Endothelial cell of umbilical vein (primary cell): ENCODE data around the gene PLXDC1. TPM values are rescaled to one million over a fixed set of nuclear protein-coding genes. Genes with fewer than 3 reads are reported as not detected.

Source experiments
- BruUV-seq: library from RNA; stranded (reverse); fragments of 400-500 nt; replicated peaks from 2 replicates; lab custom pipeline; 2021; lab: Mats Ljungman, UMichigan
- CTCF ChIA-PET: fragments of 300-600, 350-600 bp; sonication (Branson Sonifier 250); formaldehyde crosslinking; loops from one replicate; lab custom pipeline; 2021; ENCODE audit warnings: antibody characterized with exemption, inconsistent platforms; lab: Charles Lee
- POLR2A ChIA-PET: fragments of 300-600, 350-600 bp; sonication (Branson Sonifier 250); formaldehyde crosslinking; loops from one replicate; lab custom pipeline; 2021; ENCODE audit warnings: antibody characterized with exemption, inconsistent platforms; lab: Charles Lee
- DNase-seq: peaks from one replicate; pipeline ENCODE4 v3.0.0-alpha.2; 2011; ENCODE audit warnings: low read depth, low spot score
- FAIRE-seq: peaks from 2 replicates; lab custom pipeline; 2011; peaks lifted over from hg19 to GRCh38; lab: Jason Lieb, UNC
- H2AFZ ChIP-seq: 2 replicates; pipeline ENCODE4 v1.6.0; 2012; ENCODE audit warnings: low read depth, low read length, control low read depth, inconsistent platforms
- H3K27ac ChIP-seq: 2 replicates; pipeline ENCODE4 v1.5.1; 2011; ENCODE audit warnings: low read depth, mild to moderate bottlenecking, control low read depth, low read length, moderate library complexity; ENCODE audit not compliant: insufficient read depth
- H3K27me3 ChIP-seq, 2 experiments: 2 replicates each; pipeline versions ENCODE4 v1.6.0 to v1.6.1; 2011; ENCODE audit warnings: low read length in 2 of 2, mixed read lengths in 1 of 2; ENCODE audit not compliant: control insufficient read depth in 2 of 2, insufficient read depth in 2 of 2
- H3K36me3 ChIP-seq, 2 experiments: 2 replicates in 1 of 2; 3 replicates in 1 of 2; pipeline ENCODE4 v1.5.1; 2011; ENCODE audit warnings: low read length in 2 of 2, mild to moderate bottlenecking in 1 of 2, moderate library complexity in 1 of 2; ENCODE audit not compliant: control insufficient read depth in 2 of 2, insufficient read depth in 2 of 2; ENCODE audit errors: extremely low read depth in 1 of 2
- H3K4me1 ChIP-seq: 3 replicates; pipeline ENCODE4 v1.5.1; 2011; ENCODE audit warnings: mild to moderate bottlenecking, low read length; ENCODE audit not compliant: control insufficient read depth, insufficient read depth; ENCODE audit errors: extremely low read depth
- H3K4me2 ChIP-seq: 2 replicates; pipeline ENCODE4 v1.6.1; 2011; ENCODE audit warnings: low read length, control low read depth, mixed read lengths; ENCODE audit not compliant: insufficient read depth
- H3K4me3 ChIP-seq, 3 experiments: fragments of 200-600 bp in 1 of 3; sonication (generic), shearing (Covaris generic) in 1 of 3; replicated peaks in 1 of 3; 2 replicates each; pipeline ENCODE4 v1.5.1; 2011 to 2016; ENCODE audit warnings: control low read depth in 3 of 3, low read length in 3 of 3, mild to moderate bottlenecking in 2 of 3, inconsistent platforms in 1 of 3, low read depth in 1 of 3, moderate library complexity in 1 of 3; ENCODE audit not compliant: insufficient read depth in 1 of 3
- H3K79me2 ChIP-seq: 2 replicates; pipeline ENCODE4 v1.6.0; 2012; ENCODE audit warnings: low read length, inconsistent platforms; ENCODE audit not compliant: control insufficient read depth, insufficient read depth
- H3K9ac ChIP-seq: replicated peaks from 2 replicates; pipeline ENCODE3; 2011; ENCODE audit warnings: low read length, control low read depth; ENCODE audit not compliant: insufficient read depth; ENCODE audit errors: extremely low read depth
- H3K9me1 ChIP-seq: replicated peaks from 3 replicates; pipeline ENCODE4 v1.6.0; 2011; ENCODE audit warnings: mild to moderate bottlenecking, low read length; ENCODE audit not compliant: control insufficient read depth, insufficient read depth; ENCODE audit errors: extremely low read depth
- H3K9me3 ChIP-seq: replicated peaks from 2 replicates; pipeline ENCODE4 v1.5.1; 2012; ENCODE audit warnings: low read length, inconsistent platforms; ENCODE audit not compliant: control insufficient read depth, insufficient read depth
- H4K20me1 ChIP-seq: replicated peaks from 2 replicates; pipeline ENCODE3; 2011; ENCODE audit warnings: mild to moderate bottlenecking, low read length; ENCODE audit not compliant: control insufficient read depth, insufficient read depth; ENCODE audit errors: extremely low read depth
- EZH2 ChIP-seq: IDR thresholded peaks from 2 replicates; pipeline ENCODE4 v1.6.1; 2012; ENCODE audit warnings: borderline replicate concordance, low read depth, mild to moderate bottlenecking, moderate library complexity, low read length, inconsistent platforms; ENCODE audit not compliant: severe bottlenecking
- FOS ChIP-seq: IDR thresholded peaks from 2 replicates; pipeline ENCODE4 v1.6.1; 2011; ENCODE audit warnings: mild to moderate bottlenecking, low read length, moderate library complexity, borderline replicate concordance; ENCODE audit not compliant: insufficient read depth
- GATA2 ChIP-seq: IDR thresholded peaks from 2 replicates; pipeline ENCODE4 v1.7.0; 2011; ENCODE audit warnings: low read depth, mild to moderate bottlenecking, moderate library complexity, mixed read lengths, low read length; ENCODE audit not compliant: insufficient read length, insufficient read depth
- JUN ChIP-seq: IDR thresholded peaks from 2 replicates; pipeline ENCODE4 v1.6.1; 2011; ENCODE audit warnings: borderline replicate concordance, low read depth; ENCODE audit not compliant: insufficient read length, insufficient read depth
- POLR2A ChIP-seq: IDR thresholded peaks from 2 replicates; pipeline ENCODE4 v1.6.1; 2012; ENCODE audit warnings: low read depth, mild to moderate bottlenecking, control low read depth, low read length
- POLR2AphosphoS5 ChIP-seq: IDR thresholded peaks from 2 replicates; pipeline ENCODE4 v1.6.1; 2012; ENCODE audit warnings: low read depth, mild to moderate bottlenecking, control low read depth, low read length, moderate library complexity; ENCODE audit not compliant: insufficient read depth
- dilution Hi-C: fragments of 300-500 bp; cut with MboI; formaldehyde crosslinking; loops from one replicate; pipeline ENCODE4 v1.15.0; 2019; ENCODE audit warnings: low sequenced_read_pairs; ENCODE audit not compliant: extremely low pct_ligation_motif_present
- intact Hi-C: fragments of 100-400 bp; cut with micrococcal nuclease; formaldehyde crosslinking; loops from one replicate; pipeline ENCODE4 v1.10.0; 2022
- polyA plus RNA-seq, 4 experiments: library from polyadenylated mRNA; depleted of rRNA in 3 of 4; stranded (reverse) in 3 of 4; unstranded in 1 of 4; fragments of >200 nt; gene quantifications; 2 replicates each; pipeline versions ENCODE4 v1.2.1 to v1.2.3, GENCODE V29; 2011 to 2012; ENCODE audit warnings: missing spikeins in 1 of 4
- total RNA-seq: library from RNA; stranded (reverse); gene quantifications from 2 replicates; pipeline ENCODE4 v1.2.3, GENCODE V29; 2021

Gene PLXDC1
- total and polyA plus RNA-seq, 2 donors (not counting 3 experiments of a cell fraction or from before 2014, with no cell fraction given): 0.03 TPM; not detected in 1

DNA sequence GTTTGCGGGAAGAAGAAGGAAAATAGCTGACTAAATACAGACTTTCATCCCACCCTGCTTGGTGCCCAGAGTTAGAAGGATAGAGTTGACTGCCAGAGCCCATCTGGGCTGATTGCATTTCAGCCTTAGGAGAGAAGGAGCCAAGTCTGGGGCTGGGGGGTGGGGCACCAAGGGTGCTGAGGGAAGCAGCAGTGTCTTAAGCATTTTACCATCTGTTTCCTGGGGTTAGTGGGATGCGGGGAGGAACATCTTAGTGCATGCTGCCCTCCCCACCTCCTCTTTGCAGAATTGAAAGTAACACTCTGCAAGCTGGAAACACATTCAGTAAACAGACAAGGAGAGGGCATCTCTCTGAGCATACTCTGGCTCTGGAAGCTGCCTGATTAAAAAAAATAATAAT, 16.0 kb upstream of the PLXDC1 start:
- H3K27me3 ChIP-seq: peaks cover 22 to 27% of the 10 kb centered on the region in 2 experiments
- FAIRE-seq: no peak
- no peaks in the 10 kb centered on the region for H3K9me3 ChIP-seq
- ChIA-PET POLR2A (no interaction called here), CTCF (interaction anchor here (0.6 to 6.0 kb wide), 6 partner anchors 7 to 184 kb away, joined by 3 to 121 read pairs (median 7); partner anchors contain the start of gene PLXDC1)
- no peaks in the 10 kb centered on the region for H3K79me2 ChIP-seq
- TF ChIP-seq POLR2AphosphoS5: no peak
- no peak for TF ChIP-seq JUN
- H3K4me1 ChIP-seq: peaks cover 5% of the 10 kb centered on the region
- DNase-seq: no peak
- dilution Hi-C loops (no loop called here), intact Hi-C loops (no loop called here)
- H3K4me2 ChIP-seq: no peak overlapping the region
- H2AFZ ChIP-seq: no peak overlapping the region
- H3K36me3 ChIP-seq: no peaks in the 10 kb centered on the region
- H3K4me3 ChIP-seq: no peak overlapping the region
- no peak overlapping the region for H3K27ac ChIP-seq
- no peaks in the 10 kb centered on the region for H4K20me1 ChIP-seq
- no TSS peak for BruUV-seq
- no peak overlapping the region for H3K9ac ChIP-seq
- H3K9me1 ChIP-seq: no peaks in the 10 kb centered on the region

DNA sequence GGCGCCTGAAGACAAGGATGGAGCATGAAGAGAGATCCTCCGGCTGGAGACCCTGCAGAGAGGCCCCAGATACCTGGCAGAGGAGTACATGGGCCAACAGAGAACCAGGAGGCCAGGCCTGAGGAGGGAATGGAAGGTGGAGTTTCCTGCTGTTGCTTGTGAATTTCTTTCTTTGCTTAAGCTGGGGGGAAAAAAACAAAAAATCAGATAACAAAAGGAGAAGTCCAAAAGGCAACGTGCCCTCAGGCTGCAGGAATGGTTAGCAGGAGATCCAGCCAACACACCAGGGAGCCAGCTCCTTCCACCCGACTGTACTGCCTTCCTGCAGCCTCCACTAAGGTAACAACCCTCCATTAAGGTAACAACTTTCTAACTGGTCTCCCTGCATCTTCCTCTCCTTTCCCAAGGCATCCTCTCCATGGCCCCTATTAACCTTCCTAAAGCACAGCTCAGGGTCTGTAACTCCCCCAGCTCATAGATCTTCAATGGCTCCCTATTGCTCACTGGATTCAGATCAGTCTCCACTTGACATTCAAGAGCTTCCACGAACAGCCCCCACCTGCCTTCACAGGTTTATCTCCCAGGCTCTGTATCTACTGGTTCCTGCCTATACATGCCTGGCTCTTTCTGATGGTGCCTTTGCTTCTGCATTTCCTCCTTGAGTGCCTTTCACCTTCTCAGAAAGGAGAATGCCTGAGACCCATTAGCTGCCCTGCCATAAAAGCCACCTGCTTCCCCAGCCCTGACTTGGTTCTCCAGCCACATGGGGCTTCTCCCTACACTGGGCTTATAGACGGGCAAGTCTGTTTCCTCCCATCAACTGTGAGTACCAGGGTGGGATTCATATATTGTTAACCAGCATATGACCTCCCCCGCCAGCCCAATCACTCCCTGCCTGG, 15.2 kb upstream of the PLXDC1 start:
- Histone ChIP-seq H3K9me1 (no peaks in the 10 kb centered on the region), H3K36me3 (no peaks in the 10 kb centered on the region), H3K27me3 (peaks cover 23 to 27% of the 10 kb centered on the region in 2 experiments), H3K4me2 (no peak overlapping the region), H3K27ac (no peak overlapping the region), H3K9me3 (no peaks in the 10 kb centered on the region), H2AFZ (no peak overlapping the region), H3K4me1 (peaks cover 5% of the 10 kb centered on the region), H3K79me2 (no peaks in the 10 kb centered on the region), H3K9ac (no peak overlapping the region), H4K20me1 (no peaks in the 10 kb centered on the region), H3K4me3 (no peak overlapping the region)
- DNase-seq: no peak
- no peak for FAIRE-seq
- ChIA-PET POLR2A (interaction anchor here (0.6 kb wide), 1 partner anchor 186 kb away, joined by 3 read pairs; no protein-coding TSS in a partner anchor), CTCF (interaction anchor here (1.8 to 6.0 kb wide), 4 partner anchors 8 to 184 kb away, joined by 8 to 121 read pairs (median 48); partner anchors contain the start of gene PLXDC1)
- dilution Hi-C loops: no loop called here
- intact Hi-C loops: no loop called here
- no TSS peak for BruUV-seq
- no peak for TF ChIP-seq POLR2AphosphoS5
- no peak for TF ChIP-seq FOS
- no peak for TF ChIP-seq POLR2A
- no peak for TF ChIP-seq EZH2
- TF ChIP-seq JUN: no peak
- TF ChIP-seq GATA2: no peak
